HepG2 (cell line): ENCODE data around the gene NWD2. TPM values are rescaled to one million over a fixed set of nuclear protein-coding genes. Genes with fewer than 3 reads are reported as not detected.

ENCODE experiments used
- ATAC-seq: fragments of 200-7000 bp; cut with Tn5 transposase; 3 replicates; pipeline ENCODE4 v1.9.1; 2020; ENCODE audit warnings: mild to moderate bottlenecking, moderate library complexity
- BruUV-seq: library from RNA; stranded (reverse); fragments of 400-500 nt; replicated peaks from 2 replicates; lab custom pipeline; 2021; lab: Mats Ljungman, UMichigan
- CTCF ChIA-PET: fragments of 300-600 bp; formaldehyde crosslinking; extraction: SDS; loops from one replicate; lab custom pipeline; 2021; ENCODE audit warnings: low total read pairs, inconsistent platforms, low intra/inter-chr PET ratio; lab: Yijun Ruan, JAX
- POLR2A ChIA-PET: fragments of 350-600 bp; sonication (Branson Sonifier 250); formaldehyde crosslinking; loops from one replicate; lab custom pipeline; 2020; ENCODE audit warnings: antibody characterized with exemption, inconsistent platforms; lab: Yijun Ruan, JAX
- DNase-seq: peaks from one replicate; pipeline ENCODE4 v3.0.0-alpha.2; 2015; ENCODE audit warnings: low spot score
- FAIRE-seq: peaks from 3 replicates; lab custom pipeline; 2011; peaks lifted over from hg19 to GRCh38; lab: Jason Lieb, UNC
- H2AFZ ChIP-seq: one replicate; pipeline ENCODE4 v1.6.1; 2011; ENCODE audit warnings: low read length, inconsistent platforms
- H3K27ac ChIP-seq: fragments of 300-600 bp; 3 replicates; pipeline ENCODE4 v1.8.0; 2011; ENCODE audit warnings: mixed run types, mild to moderate bottlenecking, mixed read lengths, low read length, inconsistent platforms; ENCODE audit not compliant: insufficient read depth; ENCODE audit errors: extremely low read length
- H3K27me3 ChIP-seq, 2 experiments: fragments of 200-600 bp in 1 of 2; 2 replicates in 1 of 2; 3 replicates in 1 of 2; pipeline versions ENCODE4 v1.6.0 to v1.8.0; 2011; ENCODE audit warnings: low read length in 2 of 2, mild to moderate bottlenecking in 2 of 2, moderate library complexity in 2 of 2, inconsistent platforms in 1 of 2; ENCODE audit not compliant: insufficient read depth in 2 of 2, control insufficient read depth in 1 of 2
- H3K36me3 ChIP-seq, 2 experiments: fragments of 200-600 bp in 1 of 2; replicated peaks in 1 of 2; 2 replicates in 1 of 2; 3 replicates in 1 of 2; pipeline versions ENCODE4 v1.5.1 to v1.8.0; 2011; ENCODE audit warnings: low read length in 2 of 2, inconsistent platforms in 1 of 2; ENCODE audit not compliant: insufficient read depth in 2 of 2, control insufficient read depth in 1 of 2
- H3K4me1 ChIP-seq: 2 replicates; pipeline ENCODE4 v1.5.1; 2012; ENCODE audit warnings: low read length, inconsistent platforms; ENCODE audit not compliant: insufficient read depth
- H3K4me2 ChIP-seq: 2 replicates; pipeline ENCODE4 v1.6.0; 2011; ENCODE audit warnings: low read depth, low read length, inconsistent platforms
- H3K4me3 ChIP-seq, 3 experiments: fragments of 200-600 bp in 1 of 3; sonication (generic), shearing (Covaris generic) in 1 of 3; replicated peaks in 1 of 3; 2 replicates each; pipeline ENCODE4 v1.5.1; 2011 to 2016; ENCODE audit warnings: low read length in 3 of 3, inconsistent platforms in 2 of 3, low read depth in 2 of 3, mild to moderate bottlenecking in 2 of 3, control low read depth in 1 of 3, mixed read lengths in 1 of 3; ENCODE audit not compliant: insufficient read depth in 1 of 3
- H3K79me2 ChIP-seq: one replicate; pipeline ENCODE4 v1.6.1; 2011; ENCODE audit warnings: low read length, inconsistent platforms; ENCODE audit not compliant: insufficient read depth
- H3K9ac ChIP-seq: 2 replicates; pipeline ENCODE4 v1.6.0; 2011; ENCODE audit warnings: mild to moderate bottlenecking, low read depth, low read length, inconsistent platforms; ENCODE audit not compliant: insufficient read depth
- H3K9me3 ChIP-seq: 2 replicates; pipeline ENCODE4 v1.5.1; 2012; ENCODE audit warnings: mild to moderate bottlenecking, low read length
- H4K20me1 ChIP-seq: 2 replicates; pipeline ENCODE4 v1.6.0; 2011; ENCODE audit warnings: inconsistent platforms, mild to moderate bottlenecking, low read length, moderate library complexity; ENCODE audit not compliant: insufficient read depth
- CBX5 ChIP-seq: sonication (generic); formaldehyde crosslinking; IDR thresholded peaks from 2 replicates; pipeline ENCODE4 v1.4.0; 2020; ENCODE audit warnings: missing genetic modification reagents, borderline replicate concordance
- HOXA3 ChIP-seq: sonication (generic); formaldehyde crosslinking; IDR thresholded peaks from 2 replicates; pipeline ENCODE4 v1.5.0; 2020; ENCODE audit warnings: missing genetic modification reagents
- MAFK ChIP-seq, 2 experiments: IDR thresholded peaks in 1 of 2; conservative IDR thresholded peaks in 1 of 2; 2 replicates each; pipeline ENCODE4 v1.6.1; 2011; ENCODE audit warnings: improper control_type of control experiment in 2 of 2, low read length in 2 of 2
- PRPF4 ChIP-seq: fragments of 200-400 bp; formaldehyde crosslinking; IDR thresholded peaks from 2 replicates; pipeline ENCODE4 v1.6.1; 2016; ENCODE audit warnings: low read length, low read depth; ENCODE audit not compliant: poor library complexity, severe bottlenecking
- RARA ChIP-seq: IDR thresholded peaks from 2 replicates; pipeline ENCODE4 v1.6.1; 2016; ENCODE audit warnings: missing genetic modification reagents, missing compliant biosample characterization
- RFX1 ChIP-seq: fragments of 450-650 bp; IDR thresholded peaks from 2 replicates; pipeline ENCODE4 v1.6.1; 2017
- RFXAP ChIP-seq: sonication (generic); formaldehyde crosslinking; IDR thresholded peaks from 2 replicates; pipeline ENCODE4 v1.4.0; 2020; ENCODE audit warnings: missing genetic modification reagents, borderline replicate concordance
- SNAI1 ChIP-seq: sonication (generic); formaldehyde crosslinking; IDR thresholded peaks from 2 replicates; pipeline ENCODE4 v1.5.0; 2020; ENCODE audit warnings: mild to moderate bottlenecking, missing genetic modification reagents, borderline replicate concordance
- ZNF224 ChIP-seq: sonication (generic); formaldehyde crosslinking; IDR thresholded peaks from 2 replicates; pipeline ENCODE4 v1.5.0; 2020; ENCODE audit warnings: mild to moderate bottlenecking, missing genetic modification reagents
- ZNF382 ChIP-seq: sonication (generic); formaldehyde crosslinking; IDR thresholded peaks from 2 replicates; pipeline ENCODE4 v1.5.0; 2020; ENCODE audit warnings: missing genetic modification reagents, mild to moderate bottlenecking, borderline replicate concordance
- ZNF446 ChIP-seq: sonication (generic); formaldehyde crosslinking; IDR thresholded peaks from 2 replicates; pipeline ENCODE4 v1.5.0; 2020; ENCODE audit warnings: mild to moderate bottlenecking, missing genetic modification reagents
- ZNF614 ChIP-seq: IDR thresholded peaks from 2 replicates; pipeline ENCODE4 v1.6.1; 2018; ENCODE audit warnings: missing biosample characterization, missing genetic modification reagents, inconsistent platforms, borderline replicate concordance
- ZNF850 ChIP-seq: sonication (generic); formaldehyde crosslinking; conservative IDR thresholded peaks from 2 replicates; pipeline ENCODE4 v1.9.0; 2021; ENCODE audit warnings: mild to moderate bottlenecking, missing genetic modification reagents
- ZNF879 ChIP-seq: sonication (generic); formaldehyde crosslinking; IDR thresholded peaks from 2 replicates; pipeline ENCODE4 v1.8.1; 2023; ENCODE audit warnings: missing genetic modification reagents
- WGBS: methylation state at CpG from one replicate; pipeline ENCODE4 v1.1.6; 2017; ENCODE audit warnings: low lambda C conversion rate; 5-methylcytosine and 5-hydroxymethylcytosine counted together
- in situ Hi-C: cut with HindIII; loops from 2 replicates; pipeline ENCODE4 v1.10.0; 2017; ENCODE audit warnings: low pct_unique_long_range_greater_than_20kb; ENCODE audit not compliant: extremely low pct_ligation_motif_present
- intact Hi-C: fragments of 100-400 bp; cut with micrococcal nuclease; formaldehyde crosslinking; loops from one replicate; pipeline ENCODE4 v1.10.0; 2022; ENCODE audit not compliant: unreplicated experiment
- polyA plus RNA-seq, 8 experiments: library from polyadenylated mRNA; depleted of rRNA in 3 of 8; stranded (reverse) in 7 of 8; unstranded in 1 of 8; fragments of >200 nt; fragmentation: Illumina TruSeq in 4 of 8; extraction: Trizol in 4 of 8; gene quantifications; 2 replicates each; pipeline versions ENCODE4 v1.2.1 to v1.2.3, GENCODE V29; 2011 to 2016; ENCODE audit warnings: low read depth in 4 of 8, missing spikeins in 1 of 8, mixed read lengths in 1 of 8; ENCODE audit not compliant: insufficient read depth in 1 of 8
- total RNA-seq, 5 experiments: library from RNA; depleted of rRNA; stranded (reverse); fragments of >200 nt; fragmentation: Illumina TruSeq; extraction: Trizol; gene quantifications; 2 replicates each; pipeline ENCODE4 v1.2.3, GENCODE V29; 2016; ENCODE audit warnings: low read depth in 1 of 5
- TF ChIP-seq, protein P1 (sequence below): fragments of 450-650 bp; IDR thresholded peaks from 2 replicates; pipeline ENCODE4 v1.6.1; 2016

Gene NWD2
- total and polyA plus RNA-seq, 2 of the 13 experiments (the other 11 are each of a cell fraction or from before 2014, with no cell fraction given): not detected

DNA sequence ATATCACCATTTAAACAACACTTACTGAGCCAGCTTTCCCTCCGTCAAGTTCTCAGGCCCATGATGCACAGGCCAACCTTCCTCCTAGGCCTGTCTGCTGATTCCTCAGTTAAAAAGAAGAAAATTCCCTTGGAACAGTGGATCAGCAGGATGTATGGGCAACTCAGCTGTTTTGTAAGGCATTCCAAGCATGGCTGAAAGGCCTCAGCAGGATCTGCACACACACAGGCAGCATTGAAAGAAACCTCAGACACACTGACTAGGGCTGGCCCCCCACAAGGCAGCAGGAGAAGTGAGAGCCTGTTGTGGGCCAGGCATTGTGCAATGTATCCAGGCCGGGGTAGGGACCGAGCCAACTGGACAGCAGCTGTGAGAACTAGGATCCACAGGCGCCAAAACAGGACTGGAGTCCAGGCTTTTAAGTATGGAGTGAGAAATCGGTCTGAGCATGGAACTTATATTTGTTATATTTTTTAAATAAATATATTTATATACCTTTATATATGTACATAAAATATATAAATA is 171.4 kb downstream of the NWD2 start:
- Histone ChIP-seq H3K9me3 (no peaks in the 10 kb centered on the region), H3K4me3 (no peak overlapping the region), H4K20me1 (no peaks in the 10 kb centered on the region), H2AFZ (no peak overlapping the region), H3K9ac (no peak overlapping the region), H3K36me3 (no peaks in the 10 kb centered on the region), H3K4me2 (no peak overlapping the region), H3K79me2 (no peaks in the 10 kb centered on the region), H3K27ac (no peak overlapping the region), H3K4me1 (no peaks in the 10 kb centered on the region), H3K27me3 (no peaks in the 10 kb centered on the region)
- FAIRE-seq (no peak), ATAC-seq (no peak), DNase-seq (no peak)
- ChIA-PET CTCF (no interaction called here), POLR2A (no interaction called here)
- WGBS: 38% methylated on average over 5 of the region's 5 CpGs
- in situ Hi-C loops (no loop called here), intact Hi-C loops (no loop called here)
- no peak for TF ChIP-seq ZNF850 (CRISPR knock-in tag)
- no TSS peak for BruUV-seq

GRCh38 chr4:37421614-37422013 is 177.1 kb downstream of the NWD2 start:
- FAIRE-seq (no peak), DNase-seq (no peak), ATAC-seq (no peak)
- peaks cover 27% of the 10 kb centered on the region for H3K4me1 ChIP-seq
- H3K4me2 ChIP-seq: no peak overlapping the region
- H3K9ac ChIP-seq: no peak overlapping the region
- no TSS peak for BruUV-seq
- H3K79me2 ChIP-seq: no peaks in the 10 kb centered on the region
- no peak overlapping the region for H3K27ac ChIP-seq
- intact Hi-C loops (no loop called here), in situ Hi-C loops (no loop called here)
- no peaks in the 10 kb centered on the region for H3K9me3 ChIP-seq
- no peak overlapping the region for H2AFZ ChIP-seq
- WGBS: 77% methylated on average over 4 of the region's 4 CpGs
- ChIA-PET POLR2A (no interaction called here), CTCF (no interaction called here)
- no peaks in the 10 kb centered on the region for H3K36me3 ChIP-seq
- H4K20me1 ChIP-seq: no peaks in the 10 kb centered on the region
- TF ChIP-seq RARA (CRISPR knock-in tag) (no peak), SNAI1 (CRISPR knock-in tag) (no peak), ZNF224 (CRISPR knock-in tag) (no peak), HOXA3 (CRISPR knock-in tag) (no peak), PRPF4 (no peak), ZNF446 (CRISPR knock-in tag) (no peak), RFXAP (CRISPR knock-in tag) (no peak), MAFK (conservative IDR thresholded peaks at IDR 0.05 in 1 of 2, IDR thresholded peaks at IDR 0.05 in 1 of 2; ENCODE audit: low read length in 2 of 2) (no peak), ZNF614 (CRISPR knock-in tag) (no peak), CBX5 (CRISPR knock-in tag) (no peak), ZNF382 (CRISPR knock-in tag) (no peak), RFX1 (no peak), ZNF879 (CRISPR knock-in tag) (no peak)
- TF ChIP-seq, protein P1, sequence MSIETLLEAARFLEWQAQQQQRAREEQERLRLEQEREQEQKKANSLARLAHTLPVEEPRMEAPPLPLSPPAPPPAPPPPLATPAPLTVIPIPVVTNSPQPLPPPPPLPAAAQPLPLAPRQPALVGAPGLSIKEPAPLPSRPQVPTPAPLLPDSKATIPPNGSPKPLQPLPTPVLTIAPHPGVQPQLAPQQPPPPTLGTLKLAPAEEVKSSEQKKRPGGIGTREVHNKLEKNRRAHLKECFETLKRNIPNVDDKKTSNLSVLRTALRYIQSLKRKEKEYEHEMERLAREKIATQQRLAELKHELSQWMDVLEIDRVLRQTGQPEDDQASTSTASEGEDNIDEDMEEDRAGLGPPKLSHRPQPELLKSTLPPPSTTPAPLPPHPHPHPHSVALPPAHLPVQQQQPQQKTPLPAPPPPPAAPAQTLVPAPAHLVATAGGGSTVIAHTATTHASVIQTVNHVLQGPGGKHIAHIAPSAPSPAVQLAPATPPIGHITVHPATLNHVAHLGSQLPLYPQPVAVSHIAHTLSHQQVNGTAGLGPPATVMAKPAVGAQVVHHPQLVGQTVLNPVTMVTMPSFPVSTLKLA: no peak
- H3K4me3 ChIP-seq: no peak overlapping the region
- H3K27me3 ChIP-seq: no peaks in the 10 kb centered on the region; a peak in 1 of 5 replicates
